ENCODE measurements around the gene SLC17A6. TPM values are rescaled to one million over a fixed set of nuclear protein-coding genes. Genes with fewer than 3 reads are reported as not detected.

SLC17A6 gene
- total RNA-seq (0.11 TPM), polyA plus RNA-seq (not detected)

DNA sequence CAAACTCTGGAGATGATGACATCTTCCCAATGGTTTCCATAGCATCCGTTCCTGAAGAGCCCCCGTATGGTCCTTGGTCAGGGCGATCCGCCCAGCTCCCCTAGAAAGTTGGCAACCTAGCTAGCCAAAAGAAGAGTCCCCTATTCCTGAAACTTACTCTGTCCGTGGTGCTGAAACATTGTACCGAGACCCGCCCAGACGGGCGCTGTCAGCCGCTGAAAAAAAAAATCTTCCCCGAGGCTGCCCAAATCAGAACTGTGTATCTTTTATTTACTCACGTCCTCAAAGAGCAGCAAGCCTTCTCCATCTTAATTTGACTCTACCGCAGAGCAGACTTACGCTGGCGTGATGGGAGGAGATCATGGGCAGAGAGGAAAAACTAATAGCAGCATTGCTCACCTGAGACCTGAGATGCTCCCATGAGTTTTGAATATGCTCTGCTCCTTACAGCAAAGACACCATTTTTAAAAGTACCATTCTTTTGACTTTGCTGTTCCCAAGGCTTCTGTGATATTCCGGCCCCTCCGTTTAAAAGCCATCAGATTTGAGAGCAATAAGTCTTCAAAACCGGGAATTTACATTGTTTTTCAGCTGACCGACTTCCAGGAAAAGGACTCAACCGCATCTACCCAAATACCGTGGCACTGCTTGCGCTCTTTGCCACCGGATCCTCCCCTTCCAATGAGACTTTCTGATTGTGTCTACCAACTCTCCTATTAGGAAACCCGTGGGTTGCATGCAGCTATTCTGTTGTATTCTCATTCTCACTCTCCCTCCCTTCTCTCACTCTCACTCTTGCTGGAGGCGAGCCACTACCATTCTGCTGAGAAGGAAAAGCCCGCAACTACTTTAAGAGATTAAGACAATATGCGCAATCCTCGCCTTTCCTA is at the start of gene SLC17A6:
TSS of gene SLC17A6 (plus strand) at position 786 of the 890 bp plus-strand sequence. CDS start 153 bp downstream, outside the sequence.
- no peak for DNase-seq (ENCODE audit: extremely low spot score)
- WGBS = 3% methylated on average over 28 of the region's 28 CpGs
- H3K4me1 ChIP-seq (ENCODE audit: insufficient read depth) = no peaks in the 10 kb centered on the region
- no peak within 1 kb of the TSS for H3K27ac ChIP-seq (ENCODE audit: low read depth)
- H3K36me3 ChIP-seq (ENCODE audit: insufficient read depth) = no peaks in the 10 kb centered on the region
- H3K4me3 ChIP-seq (ENCODE audit: low read depth, low read length) = no peak within 1 kb of the TSS

DNA sequence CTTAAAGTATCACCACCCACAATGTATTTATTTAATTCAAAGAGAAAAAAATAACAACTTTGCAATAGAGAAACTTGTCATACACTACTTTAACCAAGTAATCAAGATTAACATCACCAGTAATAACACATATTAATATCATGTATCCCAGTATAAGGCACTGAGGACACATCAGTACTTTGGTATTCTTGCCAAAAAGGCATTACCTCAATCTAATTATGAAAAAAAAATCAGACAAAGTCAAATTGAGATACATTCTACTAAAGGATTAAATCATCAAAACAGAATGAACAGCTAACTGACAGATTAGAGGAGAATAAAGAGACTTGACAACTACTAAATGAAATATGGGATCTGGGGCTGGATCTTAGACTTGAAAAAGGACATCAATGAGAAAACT is 35.8 kb upstream of the SLC17A6 start:
- DNase-seq (ENCODE audit: extremely low spot score) = no peak
- Histone ChIP-seq H3K4me1 (ENCODE audit: insufficient read depth) (no peaks in the 10 kb centered on the region), H3K27ac (ENCODE audit: low read depth) (no peak overlapping the region), H3K4me3 (ENCODE audit: low read depth, low read length) (no peak overlapping the region), H3K36me3 (ENCODE audit: insufficient read depth) (no peaks in the 10 kb centered on the region)

DNA sequence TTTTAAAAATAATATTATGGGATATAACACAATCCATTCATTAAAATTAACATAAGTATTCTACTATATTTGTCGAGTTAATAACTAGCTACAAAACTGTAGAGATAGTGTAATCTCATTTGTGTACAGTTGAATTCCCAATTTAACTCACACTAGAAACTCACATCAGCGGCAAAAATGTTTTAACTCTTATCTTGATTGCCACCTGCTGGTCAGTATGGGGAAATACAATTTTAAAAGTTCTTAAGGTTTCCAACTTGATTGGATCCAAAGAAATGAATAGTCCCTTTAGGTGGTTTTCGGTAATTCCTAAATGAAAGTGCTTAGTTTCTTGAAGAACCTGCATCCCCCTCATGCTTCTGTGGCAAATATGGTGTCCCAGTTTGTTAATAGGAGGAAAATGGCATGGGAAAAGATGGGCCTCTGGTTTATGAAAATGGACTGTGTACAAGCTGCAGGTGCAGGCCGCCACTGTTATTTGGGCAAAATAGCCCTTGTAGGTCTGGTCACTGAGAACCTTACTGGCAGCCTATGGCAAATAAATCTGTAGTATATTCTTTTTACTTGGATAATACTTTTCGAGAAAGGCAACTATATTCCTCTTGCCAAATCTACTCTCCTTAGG is 33.7 kb upstream of the SLC17A6 start:
- H3K27ac ChIP-seq (ENCODE audit: low read depth) = no peak overlapping the region
- no peak for DNase-seq (ENCODE audit: extremely low spot score)
- 44% methylated on average over 5 of the region's 5 CpGs for WGBS
- no peaks in the 10 kb centered on the region for H3K4me1 ChIP-seq (ENCODE audit: insufficient read depth)
- no peaks in the 10 kb centered on the region for H3K36me3 ChIP-seq (ENCODE audit: insufficient read depth)
- H3K4me3 ChIP-seq (ENCODE audit: low read depth, low read length) = no peak overlapping the region

DNA sequence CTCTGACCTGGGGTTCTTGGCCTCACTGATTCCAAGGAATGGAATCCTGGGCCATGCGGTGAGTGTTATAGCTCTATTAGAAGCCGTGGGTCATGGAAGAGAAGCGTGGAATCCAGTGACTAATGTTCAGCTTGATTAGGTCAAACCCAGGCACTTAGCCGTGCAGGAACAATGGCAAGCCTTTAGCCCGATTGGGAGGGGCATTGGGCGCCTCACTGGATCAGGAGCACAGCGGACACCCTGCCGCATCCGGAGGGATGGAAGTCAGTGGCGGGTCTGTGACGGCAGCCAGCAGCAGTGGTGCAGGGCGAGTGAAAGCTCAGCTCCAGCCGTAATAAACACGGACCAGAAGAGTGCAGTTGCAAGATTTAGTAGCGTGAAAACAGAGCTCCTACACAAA is 20.5 kb upstream of the SLC17A6 start:
- WGBS = 89% methylated on average over 15 of the region's 15 CpGs
- H3K4me3 ChIP-seq (ENCODE audit: low read depth, low read length) = no peak overlapping the region
- H3K27ac ChIP-seq (ENCODE audit: low read depth) = no peak overlapping the region
- H3K4me1 ChIP-seq (ENCODE audit: insufficient read depth) = no peaks in the 10 kb centered on the region
- H3K36me3 ChIP-seq (ENCODE audit: insufficient read depth) = no peaks in the 10 kb centered on the region
- DNase-seq (ENCODE audit: extremely low spot score) = no peak

DNA sequence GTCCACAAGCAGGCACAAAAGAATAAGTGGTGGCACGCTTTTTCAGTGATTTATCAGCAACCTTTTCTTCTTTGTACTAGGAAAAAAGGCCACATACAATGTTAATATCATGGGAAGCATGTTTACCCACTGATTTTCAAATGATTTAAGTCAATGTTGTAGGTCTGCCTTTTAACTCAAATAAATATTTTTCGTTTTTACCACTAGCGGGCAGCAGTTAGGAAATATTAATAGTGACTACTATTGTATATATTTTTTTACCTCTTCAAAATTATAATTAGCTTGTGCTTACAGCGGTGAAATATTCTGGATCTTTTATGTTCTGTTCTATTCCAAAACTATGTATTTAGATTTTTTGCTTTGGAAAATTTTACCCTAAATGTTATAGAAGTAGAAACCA is 6.4 kb upstream of the SLC17A6 start:
- Histone ChIP-seq H3K4me1 (ENCODE audit: insufficient read depth) (no peaks in the 10 kb centered on the region), H3K36me3 (ENCODE audit: insufficient read depth) (no peaks in the 10 kb centered on the region), H3K27ac (ENCODE audit: low read depth) (no peak overlapping the region), H3K4me3 (ENCODE audit: low read depth, low read length) (no peak overlapping the region)
- WGBS = 63% methylated on average over 4 of the region's 4 CpGs
- no peak for DNase-seq (ENCODE audit: extremely low spot score)

DNA sequence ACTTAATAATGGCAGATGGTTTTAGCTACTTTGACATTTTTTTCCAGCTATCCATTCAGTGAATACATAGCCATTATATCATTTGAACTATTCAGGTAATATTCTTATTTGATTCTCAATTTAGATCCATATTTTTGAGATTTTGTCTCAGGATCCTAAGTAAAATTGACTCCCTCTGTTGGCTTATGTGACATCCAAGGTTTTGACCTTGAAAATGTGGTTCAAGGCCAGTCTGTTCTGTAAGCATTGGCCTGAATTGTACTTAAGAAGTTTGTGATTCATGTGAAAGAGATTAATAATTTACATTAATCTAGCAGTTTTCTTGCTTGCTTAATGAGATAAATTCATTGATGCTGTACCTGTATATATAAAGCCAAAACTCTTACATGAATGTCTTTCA is 1.6 kb upstream of the SLC17A6 start:
- DNase-seq (ENCODE audit: extremely low spot score) = no peak
- H3K4me3 ChIP-seq (ENCODE audit: low read depth, low read length) = no peak overlapping the region
- H3K4me1 ChIP-seq (ENCODE audit: insufficient read depth) = no peaks in the 10 kb centered on the region
- no peak overlapping the region for H3K27ac ChIP-seq (ENCODE audit: low read depth)
- no peaks in the 10 kb centered on the region for H3K36me3 ChIP-seq (ENCODE audit: insufficient read depth)

DNA sequence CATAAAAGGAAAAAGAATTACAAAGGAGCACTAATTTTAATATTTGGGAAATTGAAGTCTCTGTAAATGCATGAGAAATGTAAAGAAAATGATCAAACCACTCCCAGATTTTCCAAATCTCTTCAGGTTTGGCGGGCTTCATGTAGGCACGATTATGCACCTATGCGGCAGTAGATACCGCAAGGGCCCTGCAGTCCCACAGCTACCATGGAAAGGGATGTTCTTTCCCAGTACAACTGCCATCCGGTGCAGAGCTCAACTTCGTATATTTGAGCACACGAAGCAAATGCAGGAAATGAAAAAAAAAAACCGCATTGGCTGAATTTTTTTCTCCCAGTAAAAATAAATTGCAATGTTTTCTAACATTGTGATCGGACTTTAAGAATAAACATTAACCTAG is 1.4 kb downstream of the SLC17A6 start:
- no peak overlapping the region for H3K27ac ChIP-seq (ENCODE audit: low read depth)
- no peaks in the 10 kb centered on the region for H3K36me3 ChIP-seq (ENCODE audit: insufficient read depth)
- 8% methylated on average over 9 of the region's 9 CpGs for WGBS
- H3K4me1 ChIP-seq (ENCODE audit: insufficient read depth) = no peaks in the 10 kb centered on the region
- no peak overlapping the region for H3K4me3 ChIP-seq (ENCODE audit: low read depth, low read length)
- DNase-seq (ENCODE audit: extremely low spot score) = no peak

DNA sequence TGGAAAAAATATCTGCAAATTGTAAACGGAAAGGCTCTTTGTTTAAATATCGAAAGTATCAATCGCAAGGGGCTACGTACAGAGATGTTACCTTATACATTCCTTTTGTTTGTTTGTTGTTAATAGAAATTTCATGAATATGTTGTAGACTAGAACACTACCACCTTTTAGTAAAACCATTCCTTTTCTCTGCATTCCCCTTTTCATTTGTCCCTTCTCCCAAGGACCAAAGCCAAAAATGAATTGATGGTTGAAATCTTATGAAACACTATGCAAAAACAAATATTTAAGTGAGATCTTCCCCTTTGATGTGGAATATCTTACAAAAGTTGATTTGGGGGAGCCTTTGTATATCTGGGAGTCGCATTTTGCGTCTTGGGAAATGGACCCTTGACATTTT is 2.1 kb downstream of the SLC17A6 start:
- no peak for DNase-seq (ENCODE audit: extremely low spot score)

DNA sequence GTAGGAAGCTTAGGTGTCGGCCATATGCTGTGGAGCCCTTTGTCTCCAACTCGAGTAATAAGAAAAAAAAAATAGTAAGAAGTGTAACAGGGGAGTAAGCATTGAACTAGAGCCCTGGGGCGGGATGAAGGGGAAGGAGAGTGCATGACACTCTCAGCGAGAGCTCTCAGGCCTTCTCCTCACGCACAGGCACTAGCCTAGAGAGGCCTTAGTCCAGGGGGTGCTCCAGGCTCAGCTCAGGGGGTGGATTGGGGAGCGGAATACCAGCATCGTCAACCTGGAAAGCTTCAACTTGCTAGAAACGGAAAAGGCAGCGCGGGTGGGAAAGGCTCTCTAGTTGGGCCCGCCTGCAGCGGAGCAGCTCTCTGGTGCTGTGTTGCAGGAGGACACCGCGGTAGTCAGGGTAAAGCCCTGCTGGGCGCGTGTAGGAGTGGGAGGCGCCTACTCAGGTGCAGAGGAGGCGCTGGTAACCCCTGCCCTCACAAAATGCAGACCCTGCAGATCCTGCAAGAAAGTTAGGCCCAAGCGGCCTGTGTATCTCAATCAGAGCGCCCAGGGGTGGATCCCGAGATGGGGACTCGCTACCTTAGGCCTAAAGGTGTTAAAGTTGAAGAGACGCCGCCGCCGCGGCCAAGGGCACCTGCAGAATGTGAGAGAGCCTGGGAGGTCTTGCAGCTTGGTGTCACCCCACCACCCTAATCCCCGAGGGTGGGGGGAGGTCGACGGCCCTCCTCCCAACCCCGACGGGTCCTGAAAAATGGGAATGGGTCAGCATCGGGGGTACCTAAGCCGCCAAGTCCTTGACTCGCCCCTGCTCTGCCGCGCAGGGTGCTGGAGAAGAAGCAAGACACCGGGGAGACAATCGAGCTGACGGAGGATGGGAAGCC is 2.8 kb downstream of the SLC17A6 start:
- H3K4me3 ChIP-seq (ENCODE audit: low read depth, low read length) = no peak overlapping the region
- DNase-seq (ENCODE audit: extremely low spot score) = no peak
- no peaks in the 10 kb centered on the region for H3K36me3 ChIP-seq (ENCODE audit: insufficient read depth)
- no peak overlapping the region for H3K27ac ChIP-seq (ENCODE audit: low read depth)
- no peaks in the 10 kb centered on the region for H3K4me1 ChIP-seq (ENCODE audit: insufficient read depth)
- 7% methylated on average over 40 of the region's 40 CpGs for WGBS

More for the DNA sequence above, 2.1 kb downstream of the SLC17A6 start:
- no peaks in the 10 kb centered on the region for H3K36me3 ChIP-seq (ENCODE audit: insufficient read depth)
- H3K4me1 ChIP-seq (ENCODE audit: insufficient read depth) = no peaks in the 10 kb centered on the region
- H3K27ac ChIP-seq (ENCODE audit: low read depth) = no peak overlapping the region
- H3K4me3 ChIP-seq (ENCODE audit: low read depth, low read length) = no peak overlapping the region
- 16% methylated on average over 6 of the region's 6 CpGs for WGBS

DNA sequence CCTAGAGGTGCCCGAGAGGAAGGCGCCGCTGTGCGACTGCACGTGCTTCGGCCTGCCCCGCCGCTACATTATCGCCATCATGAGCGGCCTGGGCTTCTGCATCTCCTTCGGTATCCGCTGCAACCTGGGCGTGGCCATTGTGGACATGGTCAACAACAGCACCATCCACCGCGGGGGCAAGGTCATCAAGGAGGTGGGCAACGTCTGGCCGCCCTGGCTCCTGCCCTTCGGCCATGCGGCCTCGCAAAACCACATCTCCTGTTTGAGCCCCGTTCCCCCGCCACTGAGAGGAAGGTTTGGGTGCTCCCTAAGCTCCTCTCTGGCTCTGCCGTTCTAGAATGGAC is 3.4 kb downstream of the SLC17A6 start:
- H3K4me3 ChIP-seq (ENCODE audit: low read depth, low read length) = no peak overlapping the region
- no peak overlapping the region for H3K27ac ChIP-seq (ENCODE audit: low read depth)
- no peaks in the 10 kb centered on the region for H3K4me1 ChIP-seq (ENCODE audit: insufficient read depth)
- H3K36me3 ChIP-seq (ENCODE audit: insufficient read depth) = no peaks in the 10 kb centered on the region
- DNase-seq (ENCODE audit: extremely low spot score) = no peak
- 7% methylated on average over 23 of the region's 23 CpGs for WGBS

DNA sequence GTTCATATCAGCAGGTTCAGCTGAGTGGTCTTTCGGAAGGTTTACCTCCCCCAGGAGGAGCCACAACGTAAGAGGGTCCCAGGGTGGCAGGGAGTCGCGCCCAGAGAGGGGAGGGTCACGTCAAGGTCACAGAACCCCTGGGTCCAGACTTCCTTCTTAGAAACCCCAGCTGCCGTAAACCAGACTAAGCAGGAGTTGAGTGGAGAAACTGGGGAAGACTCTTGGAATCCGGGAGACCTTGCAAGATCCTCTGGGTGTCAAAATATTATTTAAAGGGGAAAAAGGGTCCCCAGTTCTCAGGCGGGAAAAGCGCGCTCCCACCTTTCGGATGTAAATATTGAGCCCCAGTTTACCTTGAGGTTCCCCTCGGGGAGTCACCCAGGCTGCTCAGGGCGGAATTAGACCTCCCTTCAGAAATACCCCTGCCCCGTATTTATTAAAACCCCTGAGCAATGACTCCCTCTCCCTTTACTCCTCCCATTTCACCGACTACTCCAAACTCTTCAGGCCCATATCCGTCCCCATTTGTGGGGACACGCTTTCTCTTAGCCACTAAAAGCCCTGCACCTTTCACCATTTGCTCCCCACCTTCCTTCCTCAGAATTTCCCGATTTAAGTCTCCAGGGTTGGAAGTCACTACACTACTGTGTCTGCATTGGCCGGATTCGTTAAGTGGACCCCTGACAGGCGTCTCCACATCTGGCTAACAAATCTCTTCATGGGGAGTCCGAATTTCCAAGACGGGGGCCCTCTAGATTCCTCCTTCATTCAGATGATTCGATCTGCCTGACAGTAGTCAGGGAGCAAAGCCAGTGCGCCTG is 4.2 kb downstream of the SLC17A6 start:
- WGBS = 9% methylated on average over 25 of the region's 25 CpGs

DNA sequence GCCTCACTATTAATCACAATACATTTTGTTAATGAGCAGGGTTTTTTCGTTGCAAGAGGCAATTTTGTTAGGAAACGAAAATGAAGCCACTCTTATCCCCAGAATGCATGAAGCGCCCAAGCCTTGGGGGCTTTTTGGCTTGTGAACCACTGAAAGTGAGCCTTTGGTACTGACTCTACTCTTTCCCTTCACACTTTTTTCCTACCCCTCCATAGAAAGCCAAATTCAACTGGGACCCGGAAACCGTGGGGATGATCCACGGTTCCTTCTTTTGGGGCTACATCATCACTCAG is 4.8 kb downstream of the SLC17A6 start:
- Histone ChIP-seq H3K27ac (ENCODE audit: low read depth) (no peak overlapping the region), H3K4me1 (ENCODE audit: insufficient read depth) (no peaks in the 10 kb centered on the region), H3K36me3 (ENCODE audit: insufficient read depth) (no peaks in the 10 kb centered on the region), H3K4me3 (ENCODE audit: low read depth, low read length) (no peak overlapping the region)
- DNase-seq (ENCODE audit: extremely low spot score) = no peak
- 3% methylated on average over 6 of the region's 6 CpGs for WGBS

More for the DNA sequence above, 4.2 kb downstream of the SLC17A6 start:
- H3K4me3 ChIP-seq (ENCODE audit: low read depth, low read length) = no peak overlapping the region
- no peak overlapping the region for H3K27ac ChIP-seq (ENCODE audit: low read depth)
- H3K36me3 ChIP-seq (ENCODE audit: insufficient read depth) = no peaks in the 10 kb centered on the region
- H3K4me1 ChIP-seq (ENCODE audit: insufficient read depth) = no peaks in the 10 kb centered on the region
- DNase-seq (ENCODE audit: extremely low spot score) = no peak

DNA sequence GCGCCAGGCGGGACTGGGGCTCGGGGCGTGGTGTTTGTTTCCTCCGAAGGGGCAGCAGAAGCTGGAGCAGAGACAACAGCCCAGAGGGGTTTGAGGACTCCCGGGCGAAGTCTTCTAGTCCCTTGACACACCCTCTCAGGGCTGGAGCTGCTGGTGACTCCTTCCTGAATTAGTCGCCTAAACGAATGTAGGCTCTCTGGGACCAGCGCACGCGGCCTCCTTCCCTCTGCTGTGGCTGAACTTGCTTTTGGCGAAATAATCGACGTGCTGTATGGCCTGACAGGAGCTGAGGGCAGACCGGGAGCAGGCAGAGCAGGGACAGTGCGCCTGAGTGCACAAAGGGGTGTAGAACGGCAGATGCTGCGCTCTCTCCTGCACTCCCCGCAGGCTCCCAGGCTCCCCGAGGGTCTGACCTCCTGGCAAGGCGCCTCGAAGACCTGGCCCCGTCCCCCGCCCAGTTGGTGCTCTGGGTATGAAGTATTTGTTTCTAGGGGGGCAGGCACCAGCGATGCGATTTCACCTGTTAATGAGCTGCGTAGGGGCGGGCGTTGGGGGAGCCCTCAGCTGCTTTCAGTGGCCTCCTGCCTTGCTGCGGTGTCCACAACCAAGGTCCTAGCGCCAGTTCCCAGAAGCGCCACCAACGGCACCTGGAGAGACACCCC is 5.3 kb downstream of the SLC17A6 start:
- no peak overlapping the region for H3K4me3 ChIP-seq (ENCODE audit: low read depth, low read length)
- H3K27ac ChIP-seq (ENCODE audit: low read depth) = no peak overlapping the region
- DNase-seq (ENCODE audit: extremely low spot score) = no peak
- H3K4me1 ChIP-seq (ENCODE audit: insufficient read depth) = no peaks in the 10 kb centered on the region
- H3K36me3 ChIP-seq (ENCODE audit: insufficient read depth) = no peaks in the 10 kb centered on the region
- 2% methylated on average over 34 of the region's 34 CpGs for WGBS

Data from urinary bladder (tissue), 4 donors.